ENCODE measurements around the gene AGTRAP.
A peak's percentile ranks its signal among the peaks of the same experiment; 100 is the strongest.

Gene AGTRAP

DNA sequence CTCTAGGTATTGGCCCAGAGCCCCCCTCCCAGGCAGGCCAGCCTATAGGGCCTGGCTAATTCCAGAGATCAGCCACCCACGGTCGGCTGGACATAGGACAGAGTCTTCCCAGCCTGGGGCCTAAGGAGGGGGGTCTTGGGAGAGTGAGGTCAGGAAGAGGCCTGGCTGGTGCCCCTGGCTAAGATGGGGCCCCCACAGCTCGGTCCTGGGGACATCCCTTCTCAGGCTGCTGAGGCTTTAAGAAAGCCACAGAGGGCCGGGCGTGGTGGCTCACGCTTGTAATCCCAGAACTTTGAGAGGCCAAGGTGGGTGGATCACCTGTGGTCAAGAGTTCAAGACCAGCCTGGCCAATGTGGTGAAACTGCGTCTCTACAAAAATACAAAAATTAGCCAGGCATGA is 28.6 kb downstream of the AGTRAP start:
- no peak for DNase-seq

DNA sequence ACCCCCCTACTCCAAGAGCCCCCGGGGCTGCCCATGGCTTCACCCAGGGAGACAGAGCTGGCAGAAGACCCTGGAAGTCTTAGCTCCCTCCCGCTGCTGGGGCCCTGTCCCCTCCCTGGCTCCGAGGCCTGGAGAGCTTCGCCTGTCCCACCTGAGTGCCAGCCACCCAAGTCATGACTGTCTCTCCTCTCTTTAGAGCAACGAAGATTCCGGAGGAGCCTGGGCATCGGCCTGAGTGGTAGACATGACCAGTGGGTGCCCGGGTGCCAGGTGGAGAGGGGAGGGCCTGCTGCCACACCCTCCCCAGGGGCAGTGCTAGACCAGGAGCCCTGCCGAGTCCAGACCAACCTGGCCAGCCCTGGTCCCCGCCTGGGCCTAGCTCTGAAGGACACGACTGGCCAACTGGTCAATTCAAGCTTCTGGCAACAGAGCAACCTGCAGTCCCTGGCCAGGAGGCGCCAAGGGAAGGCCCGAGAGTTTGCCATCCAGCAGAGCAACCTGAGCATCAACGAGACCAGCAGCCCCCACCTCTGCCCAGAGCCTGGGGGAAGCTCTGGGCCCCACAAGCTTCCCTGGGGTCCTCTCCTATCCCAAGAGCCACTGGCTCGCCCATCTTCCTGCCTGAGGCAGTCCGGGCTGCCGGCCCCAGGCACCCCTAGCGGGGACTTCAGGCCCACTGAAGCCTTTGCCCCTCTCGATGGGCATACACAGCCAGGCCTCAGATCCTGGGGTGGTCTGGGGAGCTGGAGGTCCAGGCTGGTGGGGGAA is 29.9 kb downstream of the AGTRAP start:
- no peak for DNase-seq

DNA sequence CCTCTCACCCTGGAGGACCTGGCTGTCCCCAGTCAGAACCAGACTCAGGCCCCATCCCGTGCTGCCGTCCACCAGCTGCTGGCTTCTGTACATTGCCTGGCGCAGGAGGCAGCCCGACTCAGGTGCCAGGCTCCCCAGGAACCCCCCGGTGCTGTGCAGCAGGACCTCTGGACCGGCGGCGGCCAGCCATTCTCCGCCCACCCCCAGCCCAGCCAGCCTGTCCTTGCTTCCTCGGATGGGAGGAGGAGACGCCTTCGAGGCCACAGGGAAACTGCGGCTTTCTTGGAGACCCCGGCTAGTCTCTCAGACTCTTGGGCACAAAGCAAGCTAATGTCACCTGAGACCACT is 30.5 kb downstream of the AGTRAP start:
- DNase-seq = no peak

DNA sequence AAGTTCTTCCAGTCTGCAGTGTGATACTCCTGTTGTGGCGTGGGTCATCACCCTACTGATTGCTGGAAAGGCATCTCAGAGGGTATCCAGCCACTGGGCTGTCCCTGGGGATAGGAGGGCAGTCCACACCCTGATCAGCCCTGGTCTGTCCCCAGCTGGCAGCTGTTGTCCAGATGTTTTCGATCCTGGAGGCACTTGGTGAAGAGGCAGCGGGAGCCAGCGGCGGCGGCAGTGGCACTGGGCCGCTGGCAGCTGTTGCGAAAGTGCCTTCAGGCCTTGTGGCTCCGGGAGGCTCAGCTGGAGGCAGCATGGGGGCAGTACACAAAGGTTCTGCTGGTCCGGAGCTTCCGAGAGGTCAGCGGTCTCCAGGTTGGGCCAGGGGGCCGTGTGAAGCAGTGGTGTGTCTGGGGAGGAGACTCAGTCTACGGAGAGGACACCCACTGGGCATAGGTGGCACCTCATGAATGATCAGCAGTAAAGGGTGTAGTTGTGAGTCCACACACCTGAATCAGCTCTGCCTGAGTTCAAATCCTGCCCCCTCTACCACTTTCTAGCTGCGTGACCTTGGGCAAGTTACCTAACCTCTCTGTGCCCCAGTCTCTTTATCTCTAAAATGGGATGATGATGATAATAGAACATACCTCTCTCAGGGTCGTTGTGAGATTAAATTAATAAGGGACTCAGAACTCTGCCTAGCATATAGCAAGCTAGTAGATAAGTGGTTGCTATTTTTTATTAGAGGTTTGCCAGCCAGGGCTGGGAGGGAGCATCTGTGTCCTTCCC is 32.2 kb downstream of the AGTRAP start:
- no peak for DNase-seq

DNA sequence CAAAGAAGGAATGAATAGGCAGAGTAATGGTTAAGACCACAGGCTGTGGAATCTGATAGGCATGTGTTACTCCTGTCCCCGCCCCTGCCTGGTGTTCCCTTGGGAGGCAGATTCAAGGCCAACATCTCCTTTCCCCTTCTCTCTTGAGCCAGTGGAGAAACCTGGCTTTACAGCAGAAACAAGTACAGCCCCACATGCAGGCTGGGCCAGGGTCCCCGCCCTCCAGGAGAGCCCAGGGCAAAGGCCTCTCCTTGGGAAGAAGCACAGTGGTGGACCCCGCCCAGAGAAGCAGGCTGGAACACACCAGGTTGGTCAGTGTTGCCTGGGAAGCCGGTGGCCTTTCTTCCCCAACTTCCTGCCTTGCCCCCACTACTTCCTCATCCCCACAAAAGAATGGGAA is 32.9 kb downstream of the AGTRAP start:
- DNase-seq = no peak

DNA sequence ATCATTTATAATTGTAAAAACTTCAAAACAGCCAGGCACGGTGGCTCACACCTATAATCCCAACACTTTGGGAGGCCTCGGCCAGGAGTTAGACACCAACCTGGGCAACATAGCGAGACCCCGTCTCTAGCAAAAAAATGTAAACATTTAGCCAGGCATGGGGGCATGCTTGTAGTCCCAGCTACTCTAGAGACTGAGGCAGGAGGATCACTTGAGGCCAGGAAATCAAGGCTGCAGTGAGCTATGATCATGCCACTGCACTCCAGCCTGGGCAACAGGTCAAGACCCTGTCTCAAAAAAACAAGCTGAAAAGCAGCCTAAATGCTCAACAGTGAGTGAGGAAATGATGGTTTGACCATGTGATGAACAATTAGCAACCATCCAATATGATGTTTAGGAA is 33.3 kb downstream of the AGTRAP start:
- DNase-seq = no peak

DNA sequence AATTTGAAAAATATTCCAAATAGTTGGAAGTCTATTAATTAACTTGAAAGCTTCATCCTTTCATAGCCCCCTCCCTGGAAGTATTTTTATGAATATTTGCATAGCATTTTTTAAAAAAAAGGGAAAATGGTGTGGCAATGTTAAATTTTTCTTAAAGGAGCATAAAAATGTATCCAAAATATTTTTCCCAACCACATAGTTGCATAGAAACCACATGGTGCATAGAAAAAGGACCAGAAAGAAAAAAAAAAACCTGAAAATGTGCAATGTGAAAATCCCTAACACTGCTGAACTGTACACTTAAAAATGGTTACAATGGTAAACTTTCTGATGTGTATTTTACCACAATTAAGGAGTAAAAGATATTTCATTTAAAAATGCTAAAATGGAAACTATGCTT is 34.1 kb downstream of the AGTRAP start:
- no peak for DNase-seq

DNA sequence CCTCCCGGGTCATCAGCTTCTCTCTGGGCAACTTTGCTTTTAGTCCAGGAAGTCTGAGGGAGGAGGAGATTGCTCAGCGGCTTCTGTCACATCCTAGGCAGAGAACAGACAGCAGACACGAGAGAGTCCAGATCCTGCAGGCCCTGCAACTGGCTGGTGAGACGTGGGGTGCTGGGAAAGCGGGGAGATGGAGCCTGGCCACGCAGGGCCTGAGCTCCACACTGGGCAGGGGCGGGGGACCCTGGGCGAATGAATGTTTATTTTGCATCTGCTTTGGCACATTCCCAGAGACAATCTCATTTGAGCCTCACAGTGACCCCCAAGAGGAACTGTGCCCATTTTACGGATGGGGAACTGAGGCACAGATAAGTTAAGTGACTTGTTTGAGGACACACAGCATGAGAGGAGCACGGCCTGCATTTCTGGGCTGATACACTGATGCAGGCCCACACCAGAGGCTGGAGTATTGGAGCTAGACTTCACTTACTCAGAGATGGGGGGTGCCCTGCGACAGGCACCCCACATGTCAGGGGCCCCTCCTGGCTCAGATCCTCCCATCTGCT is 35.6 kb downstream of the AGTRAP start:
- DNase-seq = no peak

DNA sequence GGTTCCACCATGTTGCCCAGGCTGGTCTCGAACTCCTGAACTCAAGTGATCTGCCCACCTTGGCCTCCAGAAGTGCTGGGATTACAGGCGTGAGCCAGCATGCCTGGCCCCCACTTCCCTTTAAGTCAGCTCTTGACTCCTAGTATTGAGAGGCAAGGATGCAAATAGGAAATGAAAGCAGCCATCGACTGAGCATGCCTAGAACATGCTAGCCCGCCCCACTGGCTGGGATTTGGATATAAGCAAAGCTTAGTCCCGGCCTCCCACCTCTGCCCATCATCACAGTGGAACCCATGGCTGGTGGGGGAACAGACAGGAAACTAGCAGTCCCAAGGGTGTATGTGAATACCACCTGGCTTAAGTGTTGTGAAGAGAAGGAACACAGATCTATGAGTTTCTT is 36.5 kb downstream of the AGTRAP start:
- DNase-seq = no peak

DNA sequence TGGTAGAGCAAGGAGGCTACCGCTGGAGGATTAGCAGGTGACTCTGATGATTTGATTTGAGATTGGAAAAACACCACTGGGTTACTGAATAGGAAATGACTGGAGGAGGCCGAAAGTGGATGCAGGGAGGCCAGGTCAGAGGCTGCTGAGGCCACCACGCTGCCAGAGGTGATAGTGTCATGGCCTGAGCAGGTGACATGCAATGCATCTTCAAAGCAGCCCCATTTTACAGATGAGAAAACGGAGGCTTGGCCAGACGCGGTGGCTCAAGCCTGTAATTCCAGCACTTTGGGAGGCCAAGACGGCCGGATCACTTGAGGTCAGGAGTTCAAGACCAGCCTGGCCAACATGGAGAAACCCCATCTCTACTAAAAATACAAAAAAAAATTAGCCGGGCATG is 38.8 kb downstream of the AGTRAP start:
- DNase-seq = no peak

DNA sequence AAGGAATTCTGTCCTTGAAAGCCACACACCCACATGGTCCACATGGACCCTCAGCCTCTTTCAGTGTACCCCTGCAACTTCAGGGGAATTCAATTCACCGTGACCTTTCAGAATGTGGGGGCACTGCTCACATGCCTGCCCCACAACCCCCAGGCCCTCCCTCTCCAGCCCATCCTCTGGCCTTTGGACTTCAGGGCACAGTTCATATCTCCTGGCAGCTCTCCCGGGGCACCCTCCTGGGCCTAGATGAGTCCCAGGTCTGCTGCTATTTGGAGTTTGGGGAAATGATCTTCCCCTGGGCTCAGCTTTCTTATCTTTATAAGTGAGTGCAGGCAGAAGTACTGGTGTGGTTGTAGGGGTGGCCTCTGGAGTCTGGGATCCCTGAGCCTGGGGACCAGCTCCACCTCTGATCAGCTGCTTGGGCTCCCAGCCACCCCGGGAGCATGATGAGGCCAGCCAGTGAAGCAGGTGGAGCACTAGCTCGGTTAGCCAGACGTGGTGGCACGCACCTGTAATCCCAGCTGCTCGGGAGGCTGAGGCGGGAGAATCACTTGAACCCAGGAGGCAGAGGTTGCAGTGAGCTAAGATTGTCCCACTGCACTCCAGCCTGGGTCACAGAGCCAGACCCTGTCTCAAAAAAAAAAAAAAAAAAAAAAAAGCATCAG is 41.9 kb downstream of the AGTRAP start:
- no peak for DNase-seq

DNA sequence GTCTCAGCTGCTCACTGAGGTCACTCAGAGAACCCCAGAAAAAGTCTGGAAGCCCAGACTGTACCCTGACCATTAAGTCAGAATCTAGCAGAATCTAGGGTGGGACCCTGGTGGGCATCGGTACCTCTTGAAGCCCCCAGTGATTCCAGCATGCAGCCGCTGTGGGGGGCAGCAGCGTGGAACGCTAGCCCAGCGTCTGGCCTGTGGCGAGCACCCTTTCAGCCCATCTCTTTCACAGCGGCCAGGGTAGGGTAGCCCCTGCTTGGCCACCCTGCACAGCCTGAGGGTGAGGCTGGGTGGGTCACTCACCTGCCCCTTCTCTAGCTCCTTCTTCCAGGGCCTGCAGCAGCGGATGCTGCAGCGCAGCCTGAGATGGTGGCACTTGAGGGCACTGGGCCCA is 42.4 kb downstream of the AGTRAP start:
- DNase-seq = no peak

DNA sequence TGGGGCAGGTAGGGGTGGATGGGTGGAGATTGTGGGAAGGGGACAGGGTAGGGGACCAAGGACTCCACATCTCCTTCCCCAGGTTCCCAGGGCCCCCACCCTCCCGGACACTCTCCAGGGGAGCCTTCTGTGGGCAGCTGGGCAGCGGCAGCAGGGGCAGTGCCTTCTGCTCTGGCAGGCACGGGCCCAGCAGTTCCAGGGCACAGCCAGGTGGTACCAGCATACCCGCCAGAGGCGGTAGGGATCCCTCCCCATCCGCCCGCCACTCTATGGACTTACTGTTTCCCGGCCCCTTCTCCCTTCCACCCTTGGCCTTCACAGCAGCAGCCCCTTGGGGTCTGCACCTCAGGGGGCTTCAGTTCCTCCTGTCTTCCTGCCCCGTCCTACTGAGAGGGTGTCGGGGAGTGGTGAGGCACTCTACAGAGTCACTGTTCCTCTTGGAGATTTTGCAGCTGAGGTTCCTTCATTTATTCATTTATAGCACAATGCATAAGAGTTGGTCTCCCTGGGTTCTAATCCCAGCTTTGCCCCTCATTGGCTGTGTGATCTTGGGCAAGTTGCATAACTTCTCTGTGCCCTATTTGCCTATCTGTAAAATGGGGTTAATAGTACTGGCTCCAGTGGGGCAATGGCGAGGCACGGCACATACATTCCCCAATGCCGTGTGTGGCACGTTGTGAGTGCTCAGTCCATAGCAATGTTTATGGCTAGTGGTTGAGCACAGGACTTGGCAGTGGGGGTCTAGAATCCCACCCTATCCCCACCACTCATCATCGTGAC is 43.1 kb downstream of the AGTRAP start:
- DNase-seq = no peak

DNA sequence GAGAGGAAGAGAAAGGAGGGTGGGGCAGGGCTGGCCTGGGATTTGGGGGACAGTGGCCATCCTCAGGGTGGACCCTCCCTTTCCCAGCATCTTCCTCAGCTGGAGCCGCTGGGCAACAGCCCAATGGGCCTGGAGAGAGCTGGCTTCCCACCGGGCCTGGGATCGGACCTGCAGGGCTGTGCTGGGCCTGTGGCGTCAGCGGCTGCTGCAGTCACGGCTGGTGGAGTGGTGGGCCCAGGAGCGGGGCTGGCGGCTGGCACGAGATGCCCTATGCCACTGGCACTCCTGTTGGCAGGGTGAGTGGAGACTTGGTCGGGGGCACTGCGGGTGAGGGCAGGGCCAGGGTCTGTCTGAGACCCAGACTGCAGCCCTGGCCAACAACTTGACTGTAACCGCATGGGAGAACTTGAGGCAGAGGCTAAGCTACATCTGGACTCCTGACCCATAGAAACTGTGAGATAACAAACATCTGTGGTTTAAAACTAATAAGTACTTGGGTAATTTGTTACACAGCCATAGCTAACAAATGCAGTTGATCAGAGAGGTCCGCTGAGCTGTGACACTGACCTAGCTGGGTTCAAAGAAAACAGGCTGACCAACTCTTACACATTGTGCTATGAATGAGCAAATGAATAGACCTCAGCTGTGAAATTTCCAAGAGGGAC is 43.9 kb downstream of the AGTRAP start:
- no peak for DNase-seq

DNA sequence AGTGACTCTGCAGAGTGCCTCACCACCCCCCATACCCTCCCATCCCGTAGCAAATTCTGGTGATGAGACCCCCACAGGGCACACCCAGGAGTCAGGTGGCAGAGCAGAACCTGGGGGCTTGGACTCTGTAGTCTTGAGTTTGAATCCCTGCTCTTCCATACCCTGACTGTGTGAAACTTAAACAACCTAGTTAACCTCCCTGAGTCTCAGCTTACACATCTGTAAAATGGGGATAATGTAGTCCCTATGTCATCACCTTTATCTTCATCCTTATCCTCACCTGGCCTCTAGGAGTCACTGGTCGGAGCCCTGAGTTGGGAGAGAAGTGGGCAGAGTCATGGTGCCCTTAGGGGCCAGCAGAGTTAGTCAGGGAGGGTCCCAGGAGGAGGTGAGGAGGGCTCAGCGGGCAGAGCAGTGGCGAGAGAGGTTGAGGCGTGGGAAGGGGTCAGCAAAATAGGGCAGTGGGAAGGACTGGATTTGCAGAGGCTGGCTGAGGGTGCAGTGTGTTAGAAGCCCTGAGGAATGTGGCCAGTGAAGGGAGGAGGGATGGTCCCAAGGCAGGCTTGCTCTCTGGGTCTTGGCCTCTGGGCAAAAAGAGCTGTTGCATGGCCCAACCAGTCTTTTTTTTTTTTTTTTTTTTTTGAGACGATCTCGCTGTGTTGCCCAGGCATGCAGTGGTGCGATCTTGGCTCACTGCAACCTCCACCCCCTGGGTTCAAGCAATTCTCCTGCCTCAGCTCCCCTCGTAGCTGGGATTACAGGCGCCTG is 44.6 kb downstream of the AGTRAP start:
- DNase-seq = no peak

DNA sequence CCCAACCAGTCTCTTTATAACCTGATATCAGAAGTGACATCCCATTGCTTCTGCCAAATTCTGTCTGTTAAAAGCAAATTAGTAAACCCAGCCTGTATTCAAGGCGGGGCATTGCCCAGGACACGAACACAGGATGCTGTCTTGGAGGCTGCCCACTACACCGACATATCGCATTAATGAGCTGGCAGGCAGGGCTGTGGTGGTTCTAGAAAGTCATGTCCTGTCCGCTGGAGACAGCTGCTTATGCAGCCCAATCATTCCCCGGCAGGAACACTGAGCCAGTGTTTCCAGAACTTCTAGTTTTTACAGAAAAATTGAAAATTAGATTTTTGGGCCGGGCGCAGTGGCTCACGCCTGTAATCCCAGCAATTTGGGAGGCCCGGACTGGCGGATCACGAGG is 45.4 kb downstream of the AGTRAP start:
- DNase-seq = no peak

DNA sequence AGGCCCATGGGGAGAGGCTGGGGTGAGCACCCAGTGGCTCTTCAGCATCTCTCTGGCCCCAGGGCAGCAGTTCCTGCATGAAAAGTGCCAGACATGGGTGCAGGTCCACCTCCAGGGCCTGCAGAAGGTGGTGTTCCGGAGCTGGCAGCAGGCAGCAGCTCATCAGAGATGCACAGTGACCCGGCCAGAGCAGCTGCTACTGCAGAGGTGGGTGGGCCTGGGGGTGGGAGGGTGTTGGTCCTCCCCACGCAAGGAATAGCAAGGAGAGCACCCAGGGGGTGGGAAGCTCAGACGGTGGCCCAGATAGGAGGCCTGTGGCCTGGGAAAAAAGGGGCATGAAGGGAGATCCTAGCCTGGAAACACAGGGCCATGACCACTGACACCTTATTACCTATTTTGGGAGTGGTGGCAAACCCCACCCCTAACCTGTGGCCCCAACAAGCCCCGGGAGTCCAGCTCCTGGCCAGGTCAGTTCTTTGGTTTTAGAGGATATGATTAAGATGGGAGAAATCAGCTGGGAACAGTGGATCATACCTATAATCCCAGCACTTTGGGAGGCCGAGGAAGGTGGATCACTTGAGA is 46.3 kb downstream of the AGTRAP start:
- no peak for DNase-seq

DNA sequence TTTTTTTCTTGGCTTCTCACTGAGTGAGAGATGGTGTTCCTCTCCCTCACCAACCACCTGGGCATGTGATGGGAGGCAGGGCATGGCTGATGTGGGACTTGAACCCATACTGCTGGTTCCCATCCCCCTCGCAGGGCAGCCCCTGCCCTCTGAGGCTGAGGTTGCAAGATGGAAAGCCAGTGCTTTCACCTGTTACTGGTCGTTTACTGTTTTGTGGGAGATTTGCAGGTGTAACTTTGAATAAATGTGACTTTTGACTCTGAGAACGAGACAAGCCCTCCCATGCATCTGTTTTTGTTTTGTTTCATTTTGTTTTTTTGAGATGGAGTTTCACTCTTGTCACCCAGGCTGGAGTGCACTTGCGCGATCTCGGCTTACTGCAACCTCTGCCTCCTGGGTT is 47.6 kb downstream of the AGTRAP start:
- no peak for DNase-seq

DNA sequence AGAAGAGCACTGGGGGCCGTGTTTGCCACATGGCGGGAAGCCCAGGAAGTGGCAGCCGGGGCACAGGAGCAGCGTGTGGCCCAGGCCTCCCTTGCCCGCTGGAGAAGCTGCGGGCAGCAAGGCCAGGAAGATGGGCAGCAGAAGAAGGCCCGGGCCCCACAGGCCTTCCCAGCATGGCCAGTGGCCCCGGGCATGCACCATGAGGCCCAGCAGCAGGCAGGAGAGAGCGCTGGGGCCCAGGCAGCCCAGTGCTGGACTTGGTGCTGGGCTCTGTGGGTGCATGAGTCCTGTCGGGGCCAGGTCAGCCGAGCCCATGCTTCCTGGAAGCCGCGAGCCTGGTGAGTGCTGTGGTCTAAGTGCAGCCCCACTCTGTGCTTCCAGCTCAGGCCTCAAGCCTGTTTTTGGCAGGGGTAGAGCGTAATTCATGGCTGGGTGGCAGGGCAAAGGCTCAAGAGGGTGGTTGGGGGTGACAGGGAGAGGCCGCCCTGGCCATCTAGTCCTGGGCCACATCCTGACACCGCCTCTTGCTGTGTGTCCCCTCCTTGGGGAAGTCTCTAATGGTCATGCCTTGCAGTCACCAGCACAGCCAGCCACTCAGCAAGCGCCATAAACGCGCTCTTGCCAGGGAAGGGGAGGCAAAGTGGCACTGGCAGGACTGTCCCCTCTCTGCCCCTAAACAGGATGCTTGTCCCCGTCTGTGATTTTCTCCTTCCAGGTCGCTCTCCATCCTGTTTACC is 48.5 kb downstream of the AGTRAP start:
- no peak for DNase-seq

DNA sequence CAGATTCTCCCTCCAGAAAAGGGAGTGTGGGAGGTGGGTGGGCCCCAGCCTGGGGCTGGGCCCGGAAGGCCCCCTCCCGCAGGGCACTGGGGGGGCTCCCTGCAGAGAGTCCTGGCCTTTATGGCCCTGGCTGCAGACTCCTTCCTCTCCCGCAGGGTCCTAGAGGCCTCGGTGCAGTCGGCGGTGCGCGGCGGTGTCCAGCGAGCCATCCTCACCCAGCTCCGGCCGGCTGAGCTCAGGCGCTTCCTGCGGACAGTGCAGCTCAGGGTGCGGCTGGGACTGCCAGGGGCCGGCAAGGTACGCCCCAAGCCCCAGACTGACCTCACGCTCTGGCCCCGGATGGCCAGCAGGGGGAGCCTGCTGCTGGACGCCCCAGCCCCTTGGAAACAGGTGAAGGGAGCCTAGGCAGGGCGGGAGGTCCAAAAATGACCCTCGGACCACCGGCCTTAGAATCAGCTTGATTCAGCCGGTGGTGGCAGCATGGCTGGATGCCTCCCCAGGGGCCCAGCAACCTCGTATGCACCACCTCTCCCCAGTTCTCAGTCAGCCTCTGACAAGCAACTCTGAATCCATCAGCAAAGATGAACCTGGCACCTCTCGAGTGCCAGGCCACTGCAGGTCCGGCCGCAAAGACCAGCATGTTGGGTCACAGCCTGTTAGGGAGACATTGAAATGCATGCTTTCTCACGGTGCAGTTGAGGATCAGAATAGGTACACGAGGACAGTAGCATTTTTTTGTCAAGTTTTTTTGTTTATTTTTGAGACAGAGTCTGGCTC is 49.2 kb downstream of the AGTRAP start:
- DNase-seq = peak; percentile 31

Measured in NCI-H510A (cell line).